Measurements from ENCODE around the gene INS. TPM values are rescaled to one million over a fixed set of nuclear protein-coding genes. Genes with fewer than 3 reads are reported as not detected.

INS gene
- total and polyA plus RNA-seq, 7 donors = 0.65 to 2.8 TPM; not detected in 5

- ATAC-seq (no peak), DNase-seq (no peak)
- Histone ChIP-seq H3K9me3 (no peaks in the 10 kb centered on the region), H3K27ac (no peak overlapping the region), H3K27me3 (ENCODE audit: insufficient read depth in 3 of 3, low read length in 2 of 3) (peaks cover 0 to 63% (median 17%) of the 10 kb centered on the region in 3 donors), H3K4me3 (no peak overlapping the region), H3K4me1 (no peaks in the 10 kb centered on the region), H3K36me3 (ENCODE audit: insufficient read depth in 1 of 2, low read depth in 1 of 2) (no peaks in the 10 kb centered on the region)
- no peak for TF ChIP-seq CTCF (IDR thresholded peaks at IDR 0.05)
- WGBS, 3 donors = 56 to 65% (median 61%) methylated on average over 18 to 23 of the region's 23 CpGs
- intact Hi-C loops (cut with DNase I) = loop anchor here in 1 of 2 donors (5.0 kb wide), 1 partner anchor 52 kb away; no protein-coding TSS in a partner anchor
These were observed 24.5 kb upstream of the INS start for GRCh38 chr11:2185324-2186085.

GRCh38 chr11:2182692-2183474 is 21.9 kb upstream of the INS start:
- 73 to 75% (median 74%) methylated on average over 19 to 20 of the region's 20 CpGs for WGBS, 3 donors
- no peak for TF ChIP-seq CTCF (IDR thresholded peaks at IDR 0.05)
- no peak for ATAC-seq
- H3K36me3 ChIP-seq (ENCODE audit: insufficient read depth in 1 of 2, low read depth in 1 of 2) = no peaks in the 10 kb centered on the region
- H3K27me3 ChIP-seq (ENCODE audit: insufficient read depth in 3 of 3, low read length in 2 of 3) = peaks cover 0 to 62% (median 11%) of the 10 kb centered on the region in 3 donors
- H3K4me1 ChIP-seq = no peaks in the 10 kb centered on the region
- no peak overlapping the region for H3K4me3 ChIP-seq
- intact Hi-C loops (cut with DNase I) = no loop called here
- H3K27ac ChIP-seq = no peak overlapping the region
- no peaks in the 10 kb centered on the region for H3K9me3 ChIP-seq
- no peak for DNase-seq

GRCh38 chr11:2182075-2182474 is 21.1 kb upstream of the INS start:
- Histone ChIP-seq H3K4me1 (no peaks in the 10 kb centered on the region), H3K36me3 (ENCODE audit: insufficient read depth in 1 of 2, low read depth in 1 of 2) (no peaks in the 10 kb centered on the region), H3K4me3 (no peak overlapping the region), H3K9me3 (no peaks in the 10 kb centered on the region), H3K27me3 (ENCODE audit: insufficient read depth in 3 of 3, low read length in 2 of 3) (peaks cover 0 to 64% (median 14%) of the 10 kb centered on the region in 3 donors), H3K27ac (no peak overlapping the region)
- intact Hi-C loops (cut with DNase I) = no loop called here
- no peak for DNase-seq
- WGBS, 3 donors = 63 to 74% (median 73%) methylated on average over 18 of the region's 18 CpGs
- no peak for ATAC-seq
- no peak for TF ChIP-seq CTCF (IDR thresholded peaks at IDR 0.05)

- Histone ChIP-seq H3K27me3 (ENCODE audit: insufficient read depth in 3 of 3, low read length in 2 of 3) (peaks cover 0 to 61% (median 14%) of the 10 kb centered on the region in 3 donors), H3K9me3 (no peaks in the 10 kb centered on the region), H3K4me3 (no peak overlapping the region), H3K36me3 (ENCODE audit: insufficient read depth in 1 of 2, low read depth in 1 of 2) (no peaks in the 10 kb centered on the region), H3K4me1 (no peaks in the 10 kb centered on the region), H3K27ac (no peak overlapping the region)
- WGBS, 3 donors = 68 to 77% (median 75%) methylated on average over 11 of the region's 11 CpGs
- DNase-seq (no peak), ATAC-seq (no peak)
- intact Hi-C loops (cut with DNase I) = no loop called here
- no peak for TF ChIP-seq CTCF (IDR thresholded peaks at IDR 0.05)
These were observed 19.9 kb upstream of the INS start for GRCh38 chr11:2180789-2181370.

Data from psoas muscle (tissue), 8 donors.